Retinal pigment epithelial cell (primary cell): ENCODE measurements around the gene KRT77.

Experiments
- DNase-seq: peaks from one replicate; pipeline ENCODE4 v3.0.0-alpha.2; 2010; ENCODE audit warnings: low read depth
- H3K4me3 ChIP-seq: 2 replicates; pipeline ENCODE4 v1.5.1; 2011; ENCODE audit warnings: mild to moderate bottlenecking, low read length, control low read depth, moderate library complexity
- CTCF ChIP-seq: conservative IDR thresholded peaks from 2 replicates; pipeline ENCODE4 v1.5.1; 2011; ENCODE audit warnings: low read depth, low read length, control low read depth, inconsistent platforms

The KRT77 gene

GRCh38 chr12:52651726-52652261 is 51.5 kb downstream of the KRT77 start, which contains the start of gene KRT2:
Gene KRT2, minus strand, starts transcription at chr12:52652211. Its CDS starts 69 bp downstream, at chr12:52652142.
- TF ChIP-seq CTCF = no peak
- H3K4me3 ChIP-seq = no peak within 1 kb of the TSS
- DNase-seq = no peak

DNA sequence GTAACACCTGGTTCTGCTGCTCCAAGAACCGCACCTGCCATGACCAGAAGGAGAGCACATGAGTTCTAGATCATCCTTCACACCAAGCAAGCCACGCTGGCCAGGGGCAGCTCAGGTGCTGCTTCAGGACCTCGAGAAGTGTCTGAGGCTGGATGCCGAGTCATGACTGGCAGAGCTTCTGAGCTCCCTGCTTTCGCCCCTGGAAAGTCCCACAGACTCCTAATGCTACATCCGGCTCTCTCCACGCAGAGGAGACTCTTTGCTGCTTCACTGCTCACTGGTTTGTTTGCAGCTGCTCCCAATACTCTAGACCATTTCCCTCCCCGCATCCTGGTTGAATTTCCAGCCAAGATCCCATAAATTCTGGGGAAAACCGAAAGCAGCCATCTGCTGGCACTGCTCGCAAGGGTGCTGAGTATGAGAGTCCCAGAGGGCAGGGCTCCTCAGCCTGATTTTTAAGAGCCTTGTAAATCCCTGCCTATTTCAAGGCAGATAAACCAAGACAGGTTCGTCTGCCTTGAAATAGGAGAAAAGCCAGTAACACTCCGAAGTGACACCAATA is 52.7 kb downstream of the KRT77 start:
- no peak for TF ChIP-seq CTCF
- no peak overlapping the region for H3K4me3 ChIP-seq
- no peak for DNase-seq

DNA sequence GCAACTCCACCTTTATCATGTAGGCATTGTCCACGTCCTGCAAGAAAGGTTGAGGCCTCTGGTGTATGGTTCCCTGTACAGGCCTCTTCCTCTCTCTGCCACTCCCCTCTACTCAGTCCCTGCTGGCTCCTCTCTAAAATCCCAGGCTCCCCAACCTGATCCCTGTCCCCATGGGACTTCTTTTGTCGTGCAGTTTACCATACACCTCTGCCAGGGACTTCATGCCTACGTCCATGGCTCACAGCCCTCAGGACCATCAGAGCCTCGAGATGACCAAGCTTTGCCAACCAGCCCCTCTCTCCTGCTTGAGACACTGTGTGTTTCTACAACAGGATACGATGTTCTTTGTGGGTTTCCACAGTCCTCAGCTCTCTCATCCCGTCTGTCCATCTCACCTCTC is 54.3 kb downstream of the KRT77 start:
- TF ChIP-seq CTCF = no peak
- no peak overlapping the region for H3K4me3 ChIP-seq
- no peak for DNase-seq

DNA sequence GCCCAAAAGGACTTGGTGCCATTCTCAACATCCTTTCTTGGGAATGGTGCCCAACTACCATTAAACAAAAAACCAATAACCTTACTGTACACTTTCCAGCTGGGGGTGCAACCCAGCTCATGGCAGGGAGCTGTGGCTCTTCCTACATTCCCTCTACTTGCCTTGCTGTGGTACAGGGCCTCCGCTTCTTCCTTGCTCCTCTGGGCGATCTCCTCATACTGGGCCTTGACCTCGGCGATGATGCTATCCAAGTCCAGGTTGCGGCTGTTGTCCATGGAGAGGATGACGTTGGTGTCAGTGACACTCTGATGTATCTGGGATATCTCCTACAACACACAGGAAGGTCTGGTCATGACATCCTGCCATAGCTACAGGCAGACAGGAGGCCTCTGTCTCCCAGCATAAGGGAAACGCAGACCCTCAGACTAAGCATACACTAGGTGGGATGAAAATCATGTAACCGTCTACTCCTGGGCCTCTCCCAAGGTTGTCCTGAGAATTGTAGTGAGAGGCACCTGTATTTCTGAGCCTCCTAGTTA is 55.2 kb downstream of the KRT77 start:
- no peak for TF ChIP-seq CTCF
- no peak overlapping the region for H3K4me3 ChIP-seq
- DNase-seq = no peak

- no peak for DNase-seq
- no peak for TF ChIP-seq CTCF
- H3K4me3 ChIP-seq = no peak overlapping the region
Measured at GRCh38 chr12:52647601-52648000, 55.7 kb downstream of the KRT77 start.

DNA sequence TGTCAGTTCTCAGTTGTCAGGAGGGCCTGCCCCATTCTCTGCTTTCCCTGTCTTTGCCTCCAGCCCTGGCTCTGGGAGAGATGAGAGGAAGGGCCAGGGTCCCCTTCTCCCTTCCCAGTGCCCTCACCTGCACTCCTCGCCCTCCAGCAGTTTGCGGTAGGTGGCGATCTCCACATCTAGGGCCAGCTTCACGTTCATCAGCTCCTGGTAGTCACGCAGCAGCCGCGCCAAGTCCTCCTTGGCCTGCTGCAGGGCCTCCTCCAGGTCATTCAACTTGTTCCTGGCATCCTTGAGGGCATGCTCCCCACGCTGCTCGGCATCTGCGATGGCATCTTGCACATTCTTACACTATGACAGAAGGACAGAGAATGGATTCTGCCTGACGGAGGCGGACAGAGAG is 56.7 kb downstream of the KRT77 start:
- no peak for TF ChIP-seq CTCF
- H3K4me3 ChIP-seq = no peak overlapping the region
- no peak for DNase-seq

- no peak for DNase-seq
- TF ChIP-seq CTCF = no peak
- no peak overlapping the region for H3K4me3 ChIP-seq
Measured at GRCh38 chr12:52645982-52646381, 57.3 kb downstream of the KRT77 start.
